Stomach (tissue), 9 donors: ENCODE data around the gene CLIP2. TPM values are rescaled to one million over a fixed set of nuclear protein-coding genes. Genes with fewer than 3 reads are reported as not detected.

Experiments used
- DNase-seq, 2 donors: peaks; one replicate each; pipeline versions ENCODE4 v3.0.0 to v3.0.0-alpha.2; 2013 to 2019
- H3K27ac ChIP-seq, 5 donors: fragments of 200-600 bp in 4 of 5; sonication (generic) in 4 of 5; one replicate each; pipeline ENCODE4 v1.5.1; 2013 to 2019; ENCODE audit warnings: mild to moderate bottlenecking in 1 of 5, moderate library complexity in 1 of 5
- H3K27me3 ChIP-seq, 3 donors: fragments of 200-600 bp; sonication (generic); one replicate each; pipeline ENCODE4 v1.5.1; 2017 to 2019; ENCODE audit warnings: mixed run types in 1 of 3
- H3K36me3 ChIP-seq, 4 donors: fragments of 200-600 bp; sonication (generic); 1 replicate in 3 of 4; 2 replicates in 1 of 4; pipeline ENCODE4 v1.5.1; 2016 to 2019
- H3K4me1 ChIP-seq, 4 donors: fragments of 200-600 bp; sonication (generic); one replicate each; pipeline ENCODE4 v1.5.1; 2016 to 2019
- H3K4me3 ChIP-seq, 4 donors: fragments of 200-600 bp; sonication (generic) in 3 of 4; one replicate each; pipeline ENCODE4 v1.5.1; 2016 to 2019; ENCODE audit warnings: mild to moderate bottlenecking in 1 of 4
- H3K9me3 ChIP-seq, 4 donors: fragments of 200-600 bp; sonication (generic); one replicate each; pipeline ENCODE4 v1.5.1; 2016 to 2019
- EP300 ChIP-seq: sonication (generic); formaldehyde crosslinking; IDR thresholded peaks from one replicate; pipeline ENCODE4 v1.6.1; 2017; ENCODE audit warnings: antibody characterized with exemption
- POLR2A ChIP-seq, 4 donors: fragments of 450-650 bp; IDR thresholded peaks; one replicate each; pipeline ENCODE4 v1.6.1; 2016; ENCODE audit warnings: antibody characterized with exemption in 4 of 4, control low read depth in 2 of 4, mild to moderate bottlenecking in 1 of 4, moderate library complexity in 1 of 4
- POLR2AphosphoS5 ChIP-seq, 3 donors: sonication (generic); formaldehyde crosslinking; IDR thresholded peaks; one replicate each; pipeline ENCODE4 v1.6.1; 2016; ENCODE audit warnings: antibody characterized with exemption in 3 of 3
- WGBS, 5 donors: extraction: QIAGEN DNeasy Blood & Tissue Kit in 3 of 5; methylation state at CpG; one replicate each; pipeline versions ENCODE4 v1.1.5 to v1.1.7; 2013 to 2018; 5-methylcytosine and 5-hydroxymethylcytosine counted together
- intact Hi-C: fragments of 100-400 bp; cut with DNase I; formaldehyde crosslinking; loops from one replicate; pipeline ENCODE4 v1.15.1; 2023; ENCODE audit warnings: low total_unique reads
- polyA plus RNA-seq, 3 donors: library from polyadenylated mRNA; stranded (reverse); fragments of 200-250 nt; gene quantifications; one replicate each; pipeline ENCODE4 v1.2.3, GENCODE V29; 2013
- total RNA-seq, 5 donors: library from RNA; depleted of rRNA; stranded (reverse); fragments of >200 nt; gene quantifications; one replicate each; pipeline versions ENCODE4 v1.1.0 to v1.2.3, GENCODE V29; 2014 to 2016
- TF ChIP-seq, protein P1 (sequence below), 7 experiments: fragments of 450-650 bp in 4 of 7; fragments of 200-600 bp in 3 of 7; sonication (generic) in 3 of 7; IDR thresholded peaks; one replicate each; pipeline ENCODE4 v1.5.1; 2016 to 2019; ENCODE audit warnings: antibody characterized with exemption in 7 of 7, control low read depth in 2 of 7, mild to moderate bottlenecking in 1 of 7
- donor health status: healthy with polysubstance abuse.
- donor health status: Bipolar disorder and iron deficiency.
- donor health status: healthy.

The CLIP2 gene
- total and polyA plus RNA-seq, 8 donors, result 4.5 to 485 (median 23.9) TPM

DNA sequence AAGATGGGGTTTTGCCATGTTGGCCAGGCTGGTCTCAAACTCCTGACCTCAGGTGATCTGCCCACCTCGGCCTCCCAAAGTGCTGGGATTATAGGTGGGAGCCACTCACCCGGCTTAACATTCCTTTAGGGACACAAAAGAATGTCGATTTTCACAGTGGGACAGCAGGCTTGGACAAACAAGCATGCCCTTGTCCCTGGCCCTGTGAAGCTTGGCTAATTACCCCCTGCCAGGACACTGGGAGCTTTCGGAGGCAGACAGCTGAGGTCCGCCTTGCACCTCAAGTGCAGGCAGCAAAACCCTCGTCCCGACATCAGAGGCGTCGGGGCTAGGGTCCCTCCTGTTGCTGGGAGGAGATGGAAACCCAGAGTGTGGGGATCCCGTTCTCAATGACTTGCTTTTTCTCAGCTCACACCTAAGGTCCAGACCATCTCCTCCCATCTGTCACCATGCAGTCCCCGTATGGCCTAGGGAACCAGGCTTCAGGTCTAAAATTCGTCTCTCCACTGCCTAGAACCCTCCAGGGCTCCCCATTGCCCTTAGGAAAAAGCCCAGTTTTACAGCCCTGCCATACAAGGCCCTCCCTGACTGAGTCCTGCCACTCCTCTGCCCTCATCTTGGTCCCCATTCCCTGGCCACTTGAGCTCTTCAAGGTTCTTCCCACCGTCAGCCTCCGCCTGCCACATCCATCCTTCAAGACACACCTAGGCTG lies 6.3 kb upstream of the CLIP2 start:
- Histone ChIP-seq H3K9me3 (no peaks in the 10 kb centered on the region), H3K4me1 (peaks cover 17 to 52% (median 24%) of the 10 kb centered on the region in 4 donors), H3K27me3 (no peaks in the 10 kb centered on the region), H3K27ac (no peak overlapping the region), H3K4me3 (no peak overlapping the region), H3K36me3 (no peaks in the 10 kb centered on the region)
- 74 to 91% (median 87%) methylated on average over 8 to 14 of the region's 14 CpGs for WGBS, 5 donors
- no peak for TF ChIP-seq EP300
- no peak for TF ChIP-seq POLR2A (IDR thresholded peaks at IDR 0.05)
- TF ChIP-seq, protein P1, sequence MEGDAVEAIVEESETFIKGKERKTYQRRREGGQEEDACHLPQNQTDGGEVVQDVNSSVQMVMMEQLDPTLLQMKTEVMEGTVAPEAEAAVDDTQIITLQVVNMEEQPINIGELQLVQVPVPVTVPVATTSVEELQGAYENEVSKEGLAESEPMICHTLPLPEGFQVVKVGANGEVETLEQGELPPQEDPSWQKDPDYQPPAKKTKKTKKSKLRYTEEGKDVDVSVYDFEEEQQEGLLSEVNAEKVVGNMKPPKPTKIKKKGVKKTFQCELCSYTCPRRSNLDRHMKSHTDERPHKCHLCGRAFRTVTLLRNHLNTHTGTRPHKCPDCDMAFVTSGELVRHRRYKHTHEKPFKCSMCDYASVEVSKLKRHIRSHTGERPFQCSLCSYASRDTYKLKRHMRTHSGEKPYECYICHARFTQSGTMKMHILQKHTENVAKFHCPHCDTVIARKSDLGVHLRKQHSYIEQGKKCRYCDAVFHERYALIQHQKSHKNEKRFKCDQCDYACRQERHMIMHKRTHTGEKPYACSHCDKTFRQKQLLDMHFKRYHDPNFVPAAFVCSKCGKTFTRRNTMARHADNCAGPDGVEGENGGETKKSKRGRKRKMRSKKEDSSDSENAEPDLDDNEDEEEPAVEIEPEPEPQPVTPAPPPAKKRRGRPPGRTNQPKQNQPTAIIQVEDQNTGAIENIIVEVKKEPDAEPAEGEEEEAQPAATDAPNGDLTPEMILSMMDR (IDR thresholded peaks at IDR 0.05), result no peak
- TF ChIP-seq POLR2AphosphoS5 (IDR thresholded peaks at IDR 0.05), result no peak
- no peak for DNase-seq
- intact Hi-C loops, result no loop called here

- 74 to 86% (median 83%) methylated on average over 8 to 9 of the region's 9 CpGs for WGBS, 5 donors
- Histone ChIP-seq H3K9me3 (no peaks in the 10 kb centered on the region), H3K4me3 (no peak overlapping the region), H3K4me1 (peaks cover 28 to 62% (median 34%) of the 10 kb centered on the region in 4 donors), H3K36me3 (no peaks in the 10 kb centered on the region), H3K27me3 (no peaks in the 10 kb centered on the region), H3K27ac (peak overlapping the region in 3 of 5 donors; percentile 50 to 65 (median 52))
- DNase-seq, result peak in 1 of 2 donors; percentile 22
- intact Hi-C loops, result no loop called here
- TF ChIP-seq POLR2A (IDR thresholded peaks at IDR 0.05), result no peak
- TF ChIP-seq, protein P1 (IDR thresholded peaks at IDR 0.05), result no peak
- TF ChIP-seq EP300, result no peak
- no peak for TF ChIP-seq POLR2AphosphoS5 (IDR thresholded peaks at IDR 0.05)
These were observed 5.3 kb upstream of the CLIP2 start for GRCh38 chr7:74283858-74284447.

DNA sequence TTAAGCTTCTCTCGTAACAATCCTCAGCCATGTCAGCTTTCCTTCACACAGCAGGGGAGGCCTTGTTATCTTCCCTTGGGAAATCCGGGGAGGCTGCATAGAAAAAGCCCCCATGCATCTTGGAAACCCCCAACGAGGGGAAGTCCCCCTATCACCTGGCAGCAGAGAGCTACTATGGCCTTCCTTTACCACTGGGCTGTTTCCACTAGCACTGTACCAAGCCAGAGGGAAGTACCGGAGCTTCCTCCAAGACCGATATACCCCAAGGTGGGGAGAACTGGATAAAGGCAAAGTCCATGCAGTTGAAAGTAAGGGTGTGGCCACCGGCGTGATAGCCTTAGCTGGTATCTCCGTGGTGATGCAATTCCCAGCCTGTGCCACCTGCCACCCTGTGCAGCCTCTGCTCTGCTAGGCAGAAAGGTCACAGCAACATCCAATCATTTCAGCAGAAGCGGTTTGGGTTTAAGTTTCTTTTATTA lies 4.4 kb upstream of the CLIP2 start:
- WGBS, 5 donors, result 20 to 51% (median 34%) methylated on average over 6 to 9 of the region's 9 CpGs
- H3K4me3 ChIP-seq, result no peak overlapping the region
- H3K36me3 ChIP-seq, result no peaks in the 10 kb centered on the region
- intact Hi-C loops, result no loop called here
- TF ChIP-seq POLR2AphosphoS5 (IDR thresholded peaks at IDR 0.05), result peak in 2 of 3 donors; percentile 44 to 73
- TF ChIP-seq, protein P1 (IDR thresholded peaks at IDR 0.05), result no peak
- H3K9me3 ChIP-seq, result no peaks in the 10 kb centered on the region
- DNase-seq, result peak; percentile 75 to 91
- peaks cover 0 to 5% (median 0%) of the 10 kb centered on the region in 3 donors for H3K27me3 ChIP-seq
- peak overlapping the region; percentile 50 to 83 (median 56) for H3K27ac ChIP-seq
- H3K4me1 ChIP-seq, result peaks cover 23 to 55% (median 29%) of the 10 kb centered on the region in 4 donors

GRCh38 chr7:74286131-74286530 lies 3.1 kb upstream of the CLIP2 start:
- no peak for TF ChIP-seq POLR2AphosphoS5 (IDR thresholded peaks at IDR 0.05)
- no peak for TF ChIP-seq POLR2A (IDR thresholded peaks at IDR 0.05)
- TF ChIP-seq, protein P1 (IDR thresholded peaks at IDR 0.05), result no peak
- no peak for TF ChIP-seq EP300
- Histone ChIP-seq H3K27ac (peak overlapping the region in 1 of 5 donors; percentile 90), H3K36me3 (no peaks in the 10 kb centered on the region), H3K4me3 (no peak overlapping the region), H3K27me3 (peaks cover 0 to 10% (median 0%) of the 10 kb centered on the region in 3 donors), H3K4me1 (peaks cover 29 to 55% (median 37%) of the 10 kb centered on the region in 4 donors), H3K9me3 (no peaks in the 10 kb centered on the region)
- 82 to 93% (median 90%) methylated on average over 11 of the region's 11 CpGs for WGBS, 5 donors
- intact Hi-C loops, result no loop called here
- no peak for DNase-seq
